Mesenchymal stem cell (in vitro differentiated cells and primary cell): ENCODE measurements around the gene ZBED1.

ENCODE experiments used
- DNase-seq: peaks from one replicate; pipeline ENCODE4 v3.0.0-alpha.2; 2013
- H2AFZ ChIP-seq: one replicate; pipeline ENCODE4 v1.6.1; 2013; ENCODE audit warnings: low read depth, mild to moderate bottlenecking, control low read depth, inconsistent platforms, low read length, moderate library complexity
- H2AK5ac ChIP-seq: 2 replicates; pipeline ENCODE4 v1.6.1; 2013; ENCODE audit warnings: low read length, moderate library complexity, mild to moderate bottlenecking, inconsistent platforms; ENCODE audit not compliant: severe bottlenecking
- H2BK120ac ChIP-seq: one replicate; pipeline ENCODE4 v1.6.1; 2013; ENCODE audit warnings: low read depth, mild to moderate bottlenecking, inconsistent platforms, low read length, moderate library complexity
- H2BK12ac ChIP-seq, 2 experiments: one replicate each; pipeline ENCODE4 v1.6.1; 2013; ENCODE audit warnings: inconsistent platforms in 2 of 2, low read length in 2 of 2, mild to moderate bottlenecking in 2 of 2, moderate library complexity in 2 of 2, control low read depth in 1 of 2
- H2BK15ac ChIP-seq: one replicate; pipeline ENCODE4 v1.6.1; 2013; ENCODE audit warnings: mild to moderate bottlenecking, low read depth, inconsistent platforms; ENCODE audit not compliant: poor library complexity, severe bottlenecking
- H2BK5ac ChIP-seq: 2 replicates; pipeline ENCODE4 v1.6.1; 2013; ENCODE audit warnings: low read depth, mild to moderate bottlenecking, low read length, control low read depth, inconsistent platforms; ENCODE audit not compliant: poor library complexity, severe bottlenecking
- H3K14ac ChIP-seq, 2 experiments: one replicate each; pipeline ENCODE4 v1.6.1; 2013; ENCODE audit warnings: inconsistent platforms in 2 of 2, low read length in 2 of 2, control low read depth in 1 of 2, mild to moderate bottlenecking in 1 of 2, moderate library complexity in 1 of 2
- H3K18ac ChIP-seq, 2 experiments: one replicate each; pipeline ENCODE4 v1.6.1; 2013; ENCODE audit warnings: inconsistent platforms in 2 of 2, low read length in 2 of 2, control low read depth in 1 of 2, low read depth in 1 of 2, mild to moderate bottlenecking in 1 of 2
- H3K23ac ChIP-seq, 2 experiments: one replicate each; pipeline ENCODE4 v1.6.1; 2013; ENCODE audit warnings: inconsistent platforms in 2 of 2, low read length in 2 of 2, mild to moderate bottlenecking in 2 of 2, moderate library complexity in 2 of 2, control low read depth in 1 of 2
- H3K27ac ChIP-seq: 2 replicates; pipeline ENCODE4 v1.5.1; 2013; ENCODE audit warnings: mild to moderate bottlenecking, moderate library complexity, low read length, control low read depth, inconsistent platforms; ENCODE audit not compliant: poor library complexity, severe bottlenecking
- H3K27me3 ChIP-seq, 2 experiments: 2 replicates each; pipeline versions ENCODE4 v1.6.1 to v1.7.0; 2013; ENCODE audit warnings: low read length in 2 of 2, mild to moderate bottlenecking in 2 of 2, moderate library complexity in 2 of 2, control low read depth in 1 of 2, inconsistent platforms in 1 of 2; ENCODE audit not compliant: control insufficient read depth in 1 of 2, insufficient read depth in 1 of 2
- H3K36me3 ChIP-seq, 2 experiments: 2 replicates each; pipeline versions ENCODE4 v1.6.1 to v1.7.0; 2013; ENCODE audit warnings: low read length in 2 of 2, control low read depth in 1 of 2, inconsistent platforms in 1 of 2, low read depth in 1 of 2, mild to moderate bottlenecking in 1 of 2; ENCODE audit not compliant: insufficient read depth in 2 of 2, control insufficient read depth in 1 of 2
- H3K4ac ChIP-seq, 2 experiments: one replicate each; pipeline ENCODE4 v1.6.1; 2013; ENCODE audit warnings: inconsistent platforms in 2 of 2, low read length in 2 of 2, mild to moderate bottlenecking in 2 of 2, moderate library complexity in 2 of 2, control low read depth in 1 of 2, low read depth in 1 of 2
- H3K4me1 ChIP-seq: 2 replicates; pipeline ENCODE4 v1.6.1; 2013; ENCODE audit warnings: low read depth, low read length, control low read depth; ENCODE audit not compliant: control insufficient read depth, insufficient read depth
- H3K4me2 ChIP-seq: 2 replicates; pipeline ENCODE4 v1.6.1; 2013; ENCODE audit warnings: low read length, mild to moderate bottlenecking, inconsistent platforms; ENCODE audit not compliant: poor library complexity, severe bottlenecking
- H3K4me3 ChIP-seq, 2 experiments: 2 replicates each; pipeline versions ENCODE4 v1.5.1 to v1.7.0; 2013; ENCODE audit warnings: low read length in 2 of 2, mild to moderate bottlenecking in 2 of 2, control low read depth in 1 of 2, low read depth in 1 of 2; ENCODE audit not compliant: insufficient read depth in 1 of 2
- H3K79me1 ChIP-seq: replicated peaks from 2 replicates; pipeline ENCODE4 v1.6.1; 2013; ENCODE audit warnings: mild to moderate bottlenecking, control low read depth, low read length, inconsistent platforms; ENCODE audit not compliant: poor library complexity, severe bottlenecking
- H3K9ac ChIP-seq: 2 replicates; pipeline ENCODE4 v1.7.0; 2013; ENCODE audit warnings: mild to moderate bottlenecking, low read length, moderate library complexity
- H3K9me3 ChIP-seq: 2 replicates; pipeline ENCODE4 v1.7.0; 2013; ENCODE audit warnings: mild to moderate bottlenecking, low read length; ENCODE audit not compliant: control insufficient read depth
- H4K8ac ChIP-seq: one replicate; pipeline ENCODE4 v1.6.1; 2013; ENCODE audit warnings: inconsistent platforms, mild to moderate bottlenecking, low read length, moderate library complexity
- H4K91ac ChIP-seq: one replicate; pipeline ENCODE4 v1.6.1; 2013; ENCODE audit warnings: mild to moderate bottlenecking, low read length, inconsistent platforms
- WGBS: methylation state at CpG from one replicate; pipeline ENCODE4 v1.1.7; 2013; ENCODE audit warnings: mixed read lengths; 5-methylcytosine and 5-hydroxymethylcytosine counted together

Gene ZBED1

DNA sequence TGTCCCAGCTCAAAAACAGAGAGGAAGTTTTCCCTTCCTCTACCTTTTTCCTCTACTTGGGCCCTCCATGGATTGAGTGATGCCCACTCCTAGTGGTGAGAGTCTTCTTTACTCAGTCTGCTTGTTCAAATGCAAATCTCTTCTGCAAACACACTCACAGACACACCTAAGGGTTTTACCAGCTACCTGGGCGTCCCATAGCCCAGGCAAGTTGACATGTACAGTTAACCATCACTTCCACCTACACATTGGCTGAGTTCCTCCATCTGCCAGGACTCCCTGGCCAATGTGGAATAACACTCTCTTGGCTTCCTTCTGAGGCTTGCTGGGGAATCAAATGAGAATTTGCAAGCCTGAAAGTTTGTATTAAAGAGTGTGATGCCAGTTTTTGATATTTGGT lies 45.7 kb upstream of the ZBED1 start:
- Histone ChIP-seq H2BK12ac (no peak overlapping the region), H3K4me1 (peaks cover 4% of the 10 kb centered on the region), H3K23ac (no peak overlapping the region), H3K27ac (no peak overlapping the region), H3K14ac (no peak overlapping the region), H4K91ac (no peak overlapping the region), H2BK5ac (no peak overlapping the region), H2BK120ac (no peak overlapping the region), H3K27me3 (peaks cover 26 to 52% of the 10 kb centered on the region in 2 experiments), H3K4me3 (no peak overlapping the region), H3K79me1 (no peaks in the 10 kb centered on the region), H3K4ac (no peak overlapping the region), H3K36me3 (no peaks in the 10 kb centered on the region), H2BK15ac (no peak overlapping the region), H3K4me2 (no peak overlapping the region), H2AK5ac (no peak overlapping the region), H3K9me3 (peaks cover 13% of the 10 kb centered on the region), H4K8ac (no peak overlapping the region), H3K9ac (no peak overlapping the region), H2AFZ (no peak overlapping the region), H3K18ac (no peak overlapping the region)
- DNase-seq, result no peak
- WGBS, result 16% methylated on average over 1 of the region's 1 CpG

GRCh38 chrX:2545144-2545543 lies 44.4 kb upstream of the ZBED1 start:
- Histone ChIP-seq H3K4ac (no peak overlapping the region), H4K8ac (no peak overlapping the region), H2BK120ac (no peak overlapping the region), H4K91ac (no peak overlapping the region), H3K23ac (no peak overlapping the region), H3K9me3 (peaks cover 13% of the 10 kb centered on the region), H2BK5ac (no peak overlapping the region), H2BK12ac (no peak overlapping the region), H3K9ac (no peak overlapping the region), H3K27ac (no peak overlapping the region), H3K14ac (no peak overlapping the region), H3K4me3 (no peak overlapping the region), H2AK5ac (no peak overlapping the region), H2BK15ac (no peak overlapping the region), H3K79me1 (no peaks in the 10 kb centered on the region), H3K4me2 (no peak overlapping the region), H3K4me1 (peaks cover 1% of the 10 kb centered on the region), H3K36me3 (no peaks in the 10 kb centered on the region), H2AFZ (no peak overlapping the region), H3K18ac (no peak overlapping the region), H3K27me3 (peaks cover 20 to 46% of the 10 kb centered on the region in 2 experiments)
- WGBS, result 20% methylated on average over 1 of the region's 1 CpG
- no peak for DNase-seq

- Histone ChIP-seq H2BK5ac (no peak overlapping the region), H3K4me3 (no peak overlapping the region), H4K91ac (no peak overlapping the region), H3K14ac (no peak overlapping the region), H3K36me3 (no peaks in the 10 kb centered on the region), H2BK12ac (no peak overlapping the region), H3K4ac (no peak overlapping the region), H3K4me1 (peaks cover 1% of the 10 kb centered on the region), H2AFZ (no peak overlapping the region), H2AK5ac (no peak overlapping the region), H3K23ac (no peak overlapping the region), H2BK15ac (no peak overlapping the region), H3K9ac (no peak overlapping the region), H3K27ac (no peak overlapping the region), H3K27me3 (peaks cover 7 to 46% of the 10 kb centered on the region in 2 experiments), H2BK120ac (no peak overlapping the region), H4K8ac (no peak overlapping the region), H3K4me2 (no peak overlapping the region), H3K9me3 (peaks cover 13% of the 10 kb centered on the region), H3K79me1 (no peaks in the 10 kb centered on the region), H3K18ac (no peak overlapping the region)
- no peak for DNase-seq
- WGBS, result 75% methylated on average over 3 of the region's 7 CpGs
Observed at GRCh38 chrX:2542826-2543521, 42.2 kb upstream of the ZBED1 start.

DNA sequence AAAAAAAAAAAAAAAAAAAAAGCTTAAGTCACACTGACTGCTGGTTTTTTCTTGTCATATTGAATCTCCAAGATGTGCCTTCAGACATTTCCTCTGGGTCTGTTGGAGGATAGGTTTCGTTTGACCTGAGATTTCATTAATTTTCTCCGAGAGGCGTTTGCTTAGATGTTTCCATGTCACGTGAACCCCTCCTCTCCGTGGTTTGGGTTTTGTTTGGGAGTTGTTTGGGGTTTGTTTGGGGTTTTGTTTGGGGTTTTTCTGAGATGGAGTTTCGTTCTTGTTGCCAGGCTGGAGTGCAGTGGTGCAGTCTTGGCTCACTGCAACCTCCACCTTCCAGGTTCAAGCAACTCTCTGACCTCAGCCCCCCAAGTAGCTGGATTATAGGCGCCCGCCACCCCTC lies 40.8 kb upstream of the ZBED1 start:
- 90% methylated on average over 5 of the region's 8 CpGs for WGBS

More for the DNA sequence above, 40.8 kb upstream of the ZBED1 start:
- Histone ChIP-seq H3K18ac (no peak overlapping the region), H2BK12ac (no peak overlapping the region), H3K23ac (no peak overlapping the region), H3K14ac (no peak overlapping the region), H3K9ac (no peak overlapping the region), H3K4me1 (peaks cover 1% of the 10 kb centered on the region), H4K91ac (no peak overlapping the region), H3K36me3 (no peaks in the 10 kb centered on the region), H2BK120ac (no peak overlapping the region), H4K8ac (no peak overlapping the region), H3K27ac (no peak overlapping the region), H3K79me1 (no peaks in the 10 kb centered on the region), H3K4ac (no peak overlapping the region), H3K4me3 (no peak overlapping the region), H2AK5ac (no peak overlapping the region), H2BK15ac (no peak overlapping the region), H3K27me3 (peaks cover 7 to 55% of the 10 kb centered on the region in 2 experiments), H3K9me3 (peaks cover 13% of the 10 kb centered on the region), H3K4me2 (no peak overlapping the region), H2AFZ (no peak overlapping the region), H2BK5ac (no peak overlapping the region)
- DNase-seq, result no peak
